GM23338 (cell line): Measurements from ENCODE around the gene RNF5.

ENCODE experiments used
- CREB1 ChIP-seq: fragments of 250-450 bp; sonication (Bioruptor Pico); IDR thresholded peaks from 2 replicates; pipeline ENCODE4 v1.5.0; 2020; ENCODE audit warnings: low read depth, mild to moderate bottlenecking, moderate library complexity
- CTCF ChIP-seq, 2 experiments: fragments of 200-600 bp in 1 of 2; sonication (generic) in 1 of 2; conservative IDR thresholded peaks; 2 replicates each; pipeline versions ENCODE4 v1.5.1 to v1.6.1; 2016 to 2017; ENCODE audit warnings: antibody characterized with exemption in 2 of 2, low read depth in 2 of 2, mild to moderate bottlenecking in 2 of 2, moderate library complexity in 1 of 2
- EZH2 ChIP-seq: fragments of 200-600 bp; sonication (generic); IDR thresholded peaks from one replicate; pipeline ENCODE4 v1.8.0; 2017; ENCODE audit warnings: antibody characterized with exemption, mild to moderate bottlenecking, low read depth; ENCODE audit not compliant: unreplicated experiment
- POLR2AphosphoS5 ChIP-seq: IDR thresholded peaks from 2 replicates; pipeline ENCODE4 v1.6.1; 2016; ENCODE audit warnings: antibody characterized with exemption, low read depth

GRCh38 chr6:32196682-32197616, 18.7 kb downstream of the RNF5 start:
- TF ChIP-seq EZH2 (no peak), CTCF (conservative IDR thresholded peaks at IDR 0.05; ENCODE audit: low read depth in 2 of 2) (peak; percentile 16 to 28; a peak in 1 of 4 replicates), POLR2AphosphoS5 (no peak), CREB1 (CRISPR knock-in tag) (no peak)
